ENCODE results near the gene CLPSL1. TPM values are rescaled to one million over a fixed set of nuclear protein-coding genes. Genes with fewer than 3 reads are reported as not detected.

Gene CLPSL1
- total and polyA plus RNA-seq, 2 of the 13 experiments (the other 11 are each of a cell fraction or from before 2014, with no cell fraction given), result not detected

- TF ChIP-seq, protein P1, sequence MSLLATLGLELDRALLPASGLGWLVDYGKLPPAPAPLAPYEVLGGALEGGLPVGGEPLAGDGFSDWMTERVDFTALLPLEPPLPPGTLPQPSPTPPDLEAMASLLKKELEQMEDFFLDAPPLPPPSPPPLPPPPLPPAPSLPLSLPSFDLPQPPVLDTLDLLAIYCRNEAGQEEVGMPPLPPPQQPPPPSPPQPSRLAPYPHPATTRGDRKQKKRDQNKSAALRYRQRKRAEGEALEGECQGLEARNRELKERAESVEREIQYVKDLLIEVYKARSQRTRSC (CRISPR knock-in tag; IDR thresholded peaks at IDR 0.05; ENCODE audit: low read depth), result no peak; the same call in 1 of the 2 replicates
- TF ChIP-seq ZBTB20 (CRISPR knock-in tag; IDR thresholded peaks at IDR 0.05; ENCODE audit: borderline replicate concordance, low read depth), result peak; percentile 37; the same call in 1 of the 2 replicates
- TF ChIP-seq, protein P2, sequence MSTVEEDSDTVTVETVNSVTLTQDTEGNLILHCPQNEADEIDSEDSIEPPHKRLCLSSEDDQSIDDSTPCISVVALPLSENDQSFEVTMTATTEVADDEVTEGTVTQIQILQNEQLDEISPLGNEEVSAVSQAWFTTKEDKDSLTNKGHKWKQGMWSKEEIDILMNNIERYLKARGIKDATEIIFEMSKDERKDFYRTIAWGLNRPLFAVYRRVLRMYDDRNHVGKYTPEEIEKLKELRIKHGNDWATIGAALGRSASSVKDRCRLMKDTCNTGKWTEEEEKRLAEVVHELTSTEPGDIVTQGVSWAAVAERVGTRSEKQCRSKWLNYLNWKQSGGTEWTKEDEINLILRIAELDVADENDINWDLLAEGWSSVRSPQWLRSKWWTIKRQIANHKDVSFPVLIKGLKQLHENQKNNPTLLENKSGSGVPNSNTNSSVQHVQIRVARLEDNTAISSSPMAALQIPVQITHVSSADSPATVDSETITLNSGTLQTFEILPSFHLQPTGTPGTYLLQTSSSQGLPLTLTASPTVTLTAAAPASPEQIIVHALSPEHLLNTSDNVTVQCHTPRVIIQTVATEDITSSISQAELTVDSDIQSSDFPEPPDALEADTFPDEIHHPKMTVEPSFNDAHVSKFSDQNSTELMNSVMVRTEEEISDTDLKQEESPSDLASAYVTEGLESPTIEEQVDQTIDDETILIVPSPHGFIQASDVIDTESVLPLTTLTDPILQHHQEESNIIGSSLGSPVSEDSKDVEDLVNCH (CRISPR knock-in tag; IDR thresholded peaks at IDR 0.05), result no peak
- TF ChIP-seq SKIL (CRISPR knock-in tag; IDR thresholded peaks at IDR 0.05; ENCODE audit: borderline replicate concordance), result peak; percentile 93
- TF ChIP-seq, protein P3, sequence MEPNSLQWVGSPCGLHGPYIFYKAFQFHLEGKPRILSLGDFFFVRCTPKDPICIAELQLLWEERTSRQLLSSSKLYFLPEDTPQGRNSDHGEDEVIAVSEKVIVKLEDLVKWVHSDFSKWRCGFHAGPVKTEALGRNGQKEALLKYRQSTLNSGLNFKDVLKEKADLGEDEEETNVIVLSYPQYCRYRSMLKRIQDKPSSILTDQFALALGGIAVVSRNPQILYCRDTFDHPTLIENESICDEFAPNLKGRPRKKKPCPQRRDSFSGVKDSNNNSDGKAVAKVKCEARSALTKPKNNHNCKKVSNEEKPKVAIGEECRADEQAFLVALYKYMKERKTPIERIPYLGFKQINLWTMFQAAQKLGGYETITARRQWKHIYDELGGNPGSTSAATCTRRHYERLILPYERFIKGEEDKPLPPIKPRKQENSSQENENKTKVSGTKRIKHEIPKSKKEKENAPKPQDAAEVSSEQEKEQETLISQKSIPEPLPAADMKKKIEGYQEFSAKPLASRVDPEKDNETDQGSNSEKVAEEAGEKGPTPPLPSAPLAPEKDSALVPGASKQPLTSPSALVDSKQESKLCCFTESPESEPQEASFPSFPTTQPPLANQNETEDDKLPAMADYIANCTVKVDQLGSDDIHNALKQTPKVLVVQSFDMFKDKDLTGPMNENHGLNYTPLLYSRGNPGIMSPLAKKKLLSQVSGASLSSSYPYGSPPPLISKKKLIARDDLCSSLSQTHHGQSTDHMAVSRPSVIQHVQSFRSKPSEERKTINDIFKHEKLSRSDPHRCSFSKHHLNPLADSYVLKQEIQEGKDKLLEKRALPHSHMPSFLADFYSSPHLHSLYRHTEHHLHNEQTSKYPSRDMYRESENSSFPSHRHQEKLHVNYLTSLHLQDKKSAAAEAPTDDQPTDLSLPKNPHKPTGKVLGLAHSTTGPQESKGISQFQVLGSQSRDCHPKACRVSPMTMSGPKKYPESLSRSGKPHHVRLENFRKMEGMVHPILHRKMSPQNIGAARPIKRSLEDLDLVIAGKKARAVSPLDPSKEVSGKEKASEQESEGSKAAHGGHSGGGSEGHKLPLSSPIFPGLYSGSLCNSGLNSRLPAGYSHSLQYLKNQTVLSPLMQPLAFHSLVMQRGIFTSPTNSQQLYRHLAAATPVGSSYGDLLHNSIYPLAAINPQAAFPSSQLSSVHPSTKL (CRISPR knock-in tag; IDR thresholded peaks at IDR 0.05), result peak; percentile 83
- peak; percentile 54 for TF ChIP-seq MED13 (CRISPR knock-in tag; IDR thresholded peaks at IDR 0.05)
- no peak for TF ChIP-seq SOX6 (IDR thresholded peaks at IDR 0.05)
- TF ChIP-seq SOX6 (CRISPR knock-in tag; IDR thresholded peaks at IDR 0.05), result peak; percentile 82
- TF ChIP-seq, protein P4, sequence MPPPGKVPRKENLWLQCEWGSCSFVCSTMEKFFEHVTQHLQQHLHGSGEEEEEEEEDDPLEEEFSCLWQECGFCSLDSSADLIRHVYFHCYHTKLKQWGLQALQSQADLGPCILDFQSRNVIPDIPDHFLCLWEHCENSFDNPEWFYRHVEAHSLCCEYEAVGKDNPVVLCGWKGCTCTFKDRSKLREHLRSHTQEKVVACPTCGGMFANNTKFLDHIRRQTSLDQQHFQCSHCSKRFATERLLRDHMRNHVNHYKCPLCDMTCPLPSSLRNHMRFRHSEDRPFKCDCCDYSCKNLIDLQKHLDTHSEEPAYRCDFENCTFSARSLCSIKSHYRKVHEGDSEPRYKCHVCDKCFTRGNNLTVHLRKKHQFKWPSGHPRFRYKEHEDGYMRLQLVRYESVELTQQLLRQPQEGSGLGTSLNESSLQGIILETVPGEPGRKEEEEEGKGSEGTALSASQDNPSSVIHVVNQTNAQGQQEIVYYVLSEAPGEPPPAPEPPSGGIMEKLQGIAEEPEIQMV (CRISPR knock-in tag; IDR thresholded peaks at IDR 0.05; ENCODE audit: low read depth), result no peak
- peak; percentile 23; the same call in 1 of the 2 replicates for TF ChIP-seq CBFB (CRISPR knock-in tag; IDR thresholded peaks at IDR 0.05)
- TF ChIP-seq, protein P5, sequence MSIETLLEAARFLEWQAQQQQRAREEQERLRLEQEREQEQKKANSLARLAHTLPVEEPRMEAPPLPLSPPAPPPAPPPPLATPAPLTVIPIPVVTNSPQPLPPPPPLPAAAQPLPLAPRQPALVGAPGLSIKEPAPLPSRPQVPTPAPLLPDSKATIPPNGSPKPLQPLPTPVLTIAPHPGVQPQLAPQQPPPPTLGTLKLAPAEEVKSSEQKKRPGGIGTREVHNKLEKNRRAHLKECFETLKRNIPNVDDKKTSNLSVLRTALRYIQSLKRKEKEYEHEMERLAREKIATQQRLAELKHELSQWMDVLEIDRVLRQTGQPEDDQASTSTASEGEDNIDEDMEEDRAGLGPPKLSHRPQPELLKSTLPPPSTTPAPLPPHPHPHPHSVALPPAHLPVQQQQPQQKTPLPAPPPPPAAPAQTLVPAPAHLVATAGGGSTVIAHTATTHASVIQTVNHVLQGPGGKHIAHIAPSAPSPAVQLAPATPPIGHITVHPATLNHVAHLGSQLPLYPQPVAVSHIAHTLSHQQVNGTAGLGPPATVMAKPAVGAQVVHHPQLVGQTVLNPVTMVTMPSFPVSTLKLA (IDR thresholded peaks at IDR 0.05), result peak; percentile 88
- 0 out of 2 replicates have a peak, but pooled peaks have one; percentile 70 for TF ChIP-seq ZNF563 (CRISPR knock-in tag; IDR thresholded peaks at IDR 0.05)
- TF ChIP-seq ZNF777 (CRISPR knock-in tag; IDR thresholded peaks at IDR 0.05), result peak; percentile 66
- TF ChIP-seq PRMT3 (CRISPR knock-in tag; IDR thresholded peaks at IDR 0.05; ENCODE audit: borderline replicate concordance, low read depth), result 0 out of 2 replicates have a peak, but pooled peaks have one; percentile 24
- peak; percentile 56 for TF ChIP-seq YY1 (IDR thresholded peaks at IDR 0.05; ENCODE audit: insufficient read depth, insufficient replicate concordance, low read depth, low read length)
Measured at GRCh38 chr6:35731736-35732532, 48.9 kb upstream of the CLPSL1 start (continued).
